ENCODE results near the gene DRAM1.

- TF ChIP-seq CTCF (IDR thresholded peaks at IDR 0.05) (no peak), POLR2A (IDR thresholded peaks at IDR 0.05) (no peak)
These were observed 13.4 kb upstream of the DRAM1 start for GRCh38 chr12:101863981-101864380.
